ENCODE measurements around the gene SDS.
A peak's percentile ranks its signal among the peaks of the same experiment; 100 is the strongest.

Gene SDS

GRCh38 chr12:113425960-113426453 is 22.3 kb upstream of the SDS start:
- ATAC-seq = no peak
- TF ChIP-seq SNAI2 (CRISPR knock-in tag; IDR thresholded peaks at IDR 0.05) (no peak), ZC3H10 (CRISPR knock-in tag; IDR thresholded peaks at IDR 0.05) (no peak), CSRNP3 (CRISPR knock-in tag; IDR thresholded peaks at IDR 0.05) (no peak), PPARA (CRISPR knock-in tag; IDR thresholded peaks at IDR 0.05; ENCODE audit: borderline replicate concordance) (no peak), POU6F1 (CRISPR knock-in tag; IDR thresholded peaks at IDR 0.05; ENCODE audit: borderline replicate concordance, low read depth) (no peak), CREB5 (CRISPR knock-in tag; IDR thresholded peaks at IDR 0.05; ENCODE audit: low read depth) (no peak), TOX (CRISPR knock-in tag; IDR thresholded peaks at IDR 0.05; ENCODE audit: borderline replicate concordance) (no peak), ZNF565 (CRISPR knock-in tag; conservative IDR thresholded peaks at IDR 0.05; ENCODE audit: low read depth) (no peak), CSDC2 (CRISPR knock-in tag; IDR thresholded peaks at IDR 0.05) (no peak), ZNF8 (CRISPR knock-in tag; IDR thresholded peaks at IDR 0.05) (no peak), ISL1 (CRISPR knock-in tag; IDR thresholded peaks at IDR 0.05) (no peak), ARNTL (CRISPR knock-in tag; IDR thresholded peaks at IDR 0.05; ENCODE audit: borderline replicate concordance, low read depth) (no peak), GLIS3 (CRISPR knock-in tag; IDR thresholded peaks at IDR 0.05) (no peak), ESRRG (CRISPR knock-in tag; IDR thresholded peaks at IDR 0.05) (no peak), TSHZ2 (CRISPR knock-in tag; IDR thresholded peaks at IDR 0.05) (no peak), ZFP30 (CRISPR knock-in tag; IDR thresholded peaks at IDR 0.05) (no peak), ZFP3 (CRISPR knock-in tag; IDR thresholded peaks at IDR 0.05) (no peak)

GRCh38 chr12:113424915-113425823 is 21.5 kb upstream of the SDS start:
- peak; percentile 53 for ATAC-seq
- TF ChIP-seq ZFP3 (CRISPR knock-in tag; IDR thresholded peaks at IDR 0.05) = no peak

- no peak for ATAC-seq
- no peak for TF ChIP-seq ZFP3 (CRISPR knock-in tag; IDR thresholded peaks at IDR 0.05)
- no peak for TF ChIP-seq ZNF8 (CRISPR knock-in tag; IDR thresholded peaks at IDR 0.05)
- no peak for TF ChIP-seq ARNTL (CRISPR knock-in tag; IDR thresholded peaks at IDR 0.05; ENCODE audit: borderline replicate concordance, low read depth)
- TF ChIP-seq TOX (CRISPR knock-in tag; IDR thresholded peaks at IDR 0.05; ENCODE audit: borderline replicate concordance) = no peak
- no peak for TF ChIP-seq ZC3H10 (CRISPR knock-in tag; IDR thresholded peaks at IDR 0.05)
- TF ChIP-seq CSRNP3 (CRISPR knock-in tag; IDR thresholded peaks at IDR 0.05) = no peak
- TF ChIP-seq TSHZ2 (CRISPR knock-in tag; IDR thresholded peaks at IDR 0.05) = no peak
- TF ChIP-seq ZNF70 (CRISPR knock-in tag; IDR thresholded peaks at IDR 0.05) = no peak
- TF ChIP-seq POU6F1 (CRISPR knock-in tag; IDR thresholded peaks at IDR 0.05; ENCODE audit: borderline replicate concordance, low read depth) = no peak
- no peak for TF ChIP-seq GLIS3 (CRISPR knock-in tag; IDR thresholded peaks at IDR 0.05)
- TF ChIP-seq CREB5 (CRISPR knock-in tag; IDR thresholded peaks at IDR 0.05; ENCODE audit: low read depth) = no peak
- no peak for TF ChIP-seq PPARA (CRISPR knock-in tag; IDR thresholded peaks at IDR 0.05; ENCODE audit: borderline replicate concordance)
- no peak for TF ChIP-seq RARB (CRISPR knock-in tag; IDR thresholded peaks at IDR 0.05)
- no peak for TF ChIP-seq ISL1 (CRISPR knock-in tag; IDR thresholded peaks at IDR 0.05)
- TF ChIP-seq OSR1 (CRISPR knock-in tag; IDR thresholded peaks at IDR 0.05) = no peak
- TF ChIP-seq ESRRG (CRISPR knock-in tag; IDR thresholded peaks at IDR 0.05) = no peak
Measured at GRCh38 chr12:113424456-113424855, 20.8 kb upstream of the SDS start.
